ENCODE results near the gene RFX2.
A peak's percentile ranks its signal among the peaks of the same experiment; 100 is the strongest.

The RFX2 gene

DNA sequence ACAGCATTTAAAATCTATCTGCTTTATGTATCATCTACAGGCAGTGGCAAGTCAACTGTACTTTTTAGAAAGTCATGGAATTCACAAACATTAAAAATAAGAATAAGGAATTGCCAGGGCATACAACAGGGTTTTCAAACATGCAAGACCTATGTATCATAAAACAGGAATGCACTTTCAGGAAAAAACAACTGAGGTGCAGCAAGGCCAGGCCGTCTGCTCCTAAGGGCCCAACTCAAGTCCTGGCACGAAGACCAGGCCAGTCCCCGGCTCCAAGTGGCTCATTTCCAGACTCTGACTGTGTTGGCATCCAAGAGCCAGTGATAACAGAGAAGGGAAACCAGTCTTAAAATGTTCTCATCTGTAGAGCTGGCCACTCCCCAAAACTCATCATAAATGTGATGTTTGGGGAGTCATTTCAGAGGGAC, 7.1 kb downstream of the RFX2 start:
- DNase-seq, result no peak

- DNase-seq, result no peak
Observed at GRCh38 chr19:6101991-6102390, 8.3 kb downstream of the RFX2 start.

- no peak for DNase-seq
Observed at GRCh38 chr19:6101291-6101825, 8.9 kb downstream of the RFX2 start.

GRCh38 chr19:6100284-6100915, 9.9 kb downstream of the RFX2 start:
- DNase-seq, result peak; percentile 52

DNA sequence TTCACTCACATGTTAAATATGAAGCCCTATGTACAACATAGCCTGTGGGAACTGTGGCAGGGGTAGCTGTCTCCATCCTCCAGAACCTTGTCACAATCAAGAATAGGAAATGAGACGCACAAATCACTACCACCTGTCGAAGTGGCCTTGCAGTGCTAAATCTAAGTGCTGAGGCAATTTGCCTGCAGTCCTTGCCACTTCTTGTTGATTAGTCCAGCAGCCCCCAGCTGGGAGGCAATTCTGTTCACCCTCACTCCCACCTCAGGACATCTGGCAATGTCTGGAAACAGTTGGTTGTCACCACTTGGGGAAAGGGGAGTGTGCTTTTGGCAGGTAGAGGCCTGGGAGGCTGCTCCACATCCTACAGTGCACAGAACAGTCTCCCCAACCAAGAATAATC, 10.7 kb downstream of the RFX2 start:
- DNase-seq, result peak; percentile 93

DNA sequence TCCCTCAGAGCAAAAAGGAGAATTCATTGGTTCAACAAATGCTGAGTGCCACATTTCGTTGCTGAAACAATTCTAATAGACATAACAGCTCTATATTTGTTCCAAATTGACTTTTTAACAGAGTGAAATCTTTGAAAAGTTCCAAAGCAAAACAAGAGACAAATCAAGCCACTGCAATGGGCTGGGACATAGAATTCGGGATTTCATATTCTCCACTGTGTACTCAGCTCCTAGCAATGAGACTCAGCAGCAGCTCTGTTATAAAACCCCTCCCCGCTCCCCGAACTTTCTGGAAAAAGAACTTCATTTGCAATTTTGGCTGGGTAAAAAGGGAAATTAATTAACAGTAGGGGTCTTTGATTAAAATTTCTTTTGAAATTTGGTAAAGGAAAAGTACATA, 11.3 kb downstream of the RFX2 start:
- no peak for DNase-seq

DNA sequence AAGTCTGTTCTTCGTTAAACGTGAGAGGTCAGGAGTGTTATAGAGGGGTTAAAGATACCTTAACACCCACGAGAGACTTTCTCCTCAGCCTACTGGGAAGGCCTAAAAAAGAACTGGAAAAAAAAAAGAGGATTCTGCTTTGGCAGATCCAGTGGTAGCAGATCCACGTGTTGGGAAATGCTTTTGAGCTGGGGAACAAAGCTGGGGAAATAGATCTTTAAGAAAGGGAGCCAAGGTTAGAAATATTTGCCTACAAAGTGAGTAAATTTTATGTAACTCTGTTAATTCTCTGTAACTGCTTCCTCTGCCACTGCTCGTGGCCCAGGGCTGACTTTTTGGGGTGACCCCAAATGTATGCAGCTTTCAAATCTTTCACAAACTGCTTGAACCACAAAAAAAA, 11.7 kb downstream of the RFX2 start:
- DNase-seq, result no peak

DNA sequence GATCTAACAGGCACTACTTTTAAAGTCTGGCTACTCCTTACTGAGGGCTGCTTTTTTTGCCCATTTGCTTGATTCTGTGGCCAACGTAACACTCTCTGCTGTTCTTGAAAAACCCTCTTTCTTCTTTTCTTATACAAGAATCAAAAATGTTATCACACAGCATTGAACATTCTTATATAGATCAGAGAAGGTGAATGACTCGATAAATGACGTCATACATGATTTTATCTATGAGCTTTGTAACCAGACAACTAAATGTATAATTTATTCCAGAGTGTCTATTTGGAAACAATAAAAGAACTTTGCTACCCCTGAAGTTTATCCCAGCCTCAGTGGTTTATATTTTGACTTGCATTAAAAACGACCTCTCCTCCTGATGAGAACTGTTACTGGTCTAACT, 12.4 kb downstream of the RFX2 start:
- DNase-seq, result no peak

DNA sequence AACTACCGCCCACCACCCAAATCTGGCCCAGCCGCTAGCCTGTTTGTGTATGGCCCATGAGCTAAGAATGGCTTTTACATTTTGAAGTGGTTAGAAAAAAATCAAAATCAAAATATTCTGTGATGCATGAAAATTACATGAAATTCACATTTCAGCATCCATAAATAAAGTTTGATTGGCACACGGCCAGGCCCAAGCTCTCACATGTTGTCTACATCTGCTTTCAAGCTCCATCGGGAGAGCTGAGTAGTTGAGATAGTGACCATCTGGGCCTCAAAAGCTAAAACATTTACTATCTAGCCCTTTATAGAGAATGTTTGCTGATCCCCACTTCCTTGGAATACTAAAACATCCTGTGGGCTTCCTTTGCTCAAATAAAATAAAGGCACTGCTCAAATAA, 14.5 kb downstream of the RFX2 start:
- DNase-seq, result peak; percentile 58

GRCh38 chr19:6092329-6093286, 17.7 kb downstream of the RFX2 start:
- peak; percentile 96 for DNase-seq

GRCh38 chr19:6091771-6092291, 18.5 kb downstream of the RFX2 start:
- DNase-seq, result no peak

DNA sequence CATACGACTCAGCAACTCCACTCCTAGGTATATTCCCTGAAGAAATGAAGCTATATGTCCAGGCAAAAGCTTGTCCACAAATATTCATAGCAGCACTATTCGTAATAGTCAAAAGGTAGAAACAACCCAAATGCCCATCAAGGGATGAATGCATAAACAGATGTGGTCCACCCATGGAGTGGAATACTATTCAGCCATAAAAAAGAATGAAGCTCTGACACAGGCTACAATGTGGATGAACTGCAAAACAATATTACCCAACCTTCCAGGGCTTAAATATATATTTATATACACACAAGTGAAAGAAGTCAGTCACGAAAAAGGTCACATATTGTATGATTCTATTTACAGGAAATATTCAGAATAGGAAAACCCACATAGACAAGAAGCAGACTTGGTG, 19.7 kb downstream of the RFX2 start:
- DNase-seq, result no peak

DNA sequence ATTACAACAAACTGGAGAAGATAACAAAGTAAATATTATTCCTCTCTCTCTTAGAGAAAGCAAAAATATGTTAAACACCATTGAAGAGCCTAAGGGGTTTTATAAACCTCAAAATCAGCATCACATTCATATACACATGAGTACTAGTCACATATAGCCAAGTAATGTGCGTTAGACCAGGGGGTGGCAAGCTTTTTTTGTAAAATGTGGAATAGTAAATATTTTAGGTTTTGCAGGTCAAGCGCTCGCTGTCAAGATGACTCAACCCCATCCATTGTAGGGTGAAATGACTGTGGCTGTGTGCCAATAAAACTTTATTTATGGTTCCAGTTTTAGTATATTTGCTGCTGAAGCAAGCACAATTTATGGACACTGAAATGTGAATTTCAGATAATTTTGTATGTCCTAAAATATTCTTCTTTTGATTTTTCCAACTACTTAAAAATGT, 21.7 kb downstream of the RFX2 start:
- DNase-seq, result peak; percentile 67

- peak; percentile 99 for DNase-seq
Observed at GRCh38 chr19:6087074-6087571, 23.2 kb downstream of the RFX2 start.

DNA sequence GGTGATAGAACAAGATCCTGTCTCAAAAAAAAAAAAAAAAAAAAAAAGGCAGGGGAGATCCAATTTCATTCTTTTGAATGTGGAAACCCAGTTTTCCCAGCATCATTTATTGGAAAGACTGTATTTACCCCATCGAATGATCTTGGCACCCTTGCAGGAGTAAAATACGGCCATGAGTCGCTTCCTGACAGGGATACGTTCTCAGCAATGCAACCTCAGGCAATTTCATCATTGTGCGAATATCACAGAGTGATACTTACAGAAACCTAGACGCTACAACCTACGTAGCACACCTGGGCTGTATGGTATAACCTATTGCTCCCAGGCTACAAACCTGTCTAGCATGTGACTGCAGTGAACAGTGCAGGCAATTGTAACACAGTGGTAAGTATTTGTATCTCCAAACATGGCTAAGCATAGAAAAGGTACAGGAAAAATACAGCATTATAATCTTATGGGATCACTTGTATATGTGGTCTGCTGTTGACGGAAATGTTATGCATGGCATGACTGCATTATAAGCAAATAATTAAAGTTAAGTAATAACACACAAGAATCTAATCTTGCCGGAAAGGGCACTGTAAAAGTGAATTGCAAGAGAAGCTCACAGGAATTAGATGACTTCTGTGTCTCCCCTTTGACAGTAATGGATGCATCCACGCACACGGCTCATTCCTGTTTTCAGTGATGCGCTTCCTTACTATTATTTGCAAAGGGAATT, 24.1 kb downstream of the RFX2 start:
- peak; percentile 64 for DNase-seq

GRCh38 chr19:6084821-6085220, 25.5 kb downstream of the RFX2 start:
- DNase-seq, result no peak

DNA sequence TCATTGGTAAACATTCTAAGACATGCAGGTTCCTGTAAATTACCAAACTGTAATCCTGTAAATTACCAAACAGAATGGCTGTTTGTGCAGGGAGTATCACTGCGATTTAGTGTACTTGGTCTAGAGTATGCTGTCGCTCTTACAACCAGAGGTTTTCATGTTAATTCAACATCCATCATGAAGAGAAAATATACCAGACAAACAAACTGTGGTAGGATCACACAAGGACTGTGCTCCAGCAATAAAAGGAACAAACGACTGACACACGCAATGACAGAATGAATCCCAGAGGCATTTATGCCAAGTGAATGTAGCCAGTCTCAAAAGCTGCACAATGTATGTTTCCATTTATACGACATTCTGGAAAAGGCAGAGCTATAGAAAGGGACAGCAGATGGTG, 31.2 kb downstream of the RFX2 start:
- DNase-seq, result no peak

GRCh38 chr19:6078068-6078467, 32.2 kb downstream of the RFX2 start:
- no peak for DNase-seq

- DNase-seq, result no peak
Observed at GRCh38 chr19:6076675-6077463, 33.4 kb downstream of the RFX2 start.

DNA sequence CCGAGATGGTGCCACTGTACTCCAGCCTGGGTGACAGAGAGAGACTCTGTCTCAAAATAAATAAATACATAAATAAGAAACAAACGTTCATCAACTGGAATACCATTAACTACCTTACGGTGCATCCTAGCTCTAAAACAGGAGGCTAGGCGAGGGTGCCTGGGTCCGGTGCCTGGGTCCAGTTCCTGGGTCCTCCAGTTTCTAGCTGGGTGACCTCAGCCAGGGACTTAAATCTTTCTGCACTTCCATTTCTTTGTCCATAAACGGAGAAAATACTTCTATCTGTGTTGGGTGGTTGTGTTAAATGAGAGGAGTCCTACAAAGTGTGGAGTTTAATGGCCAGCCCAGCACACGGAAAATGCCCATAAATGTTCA, 34.0 kb downstream of the RFX2 start:
- DNase-seq, result no peak

DNA sequence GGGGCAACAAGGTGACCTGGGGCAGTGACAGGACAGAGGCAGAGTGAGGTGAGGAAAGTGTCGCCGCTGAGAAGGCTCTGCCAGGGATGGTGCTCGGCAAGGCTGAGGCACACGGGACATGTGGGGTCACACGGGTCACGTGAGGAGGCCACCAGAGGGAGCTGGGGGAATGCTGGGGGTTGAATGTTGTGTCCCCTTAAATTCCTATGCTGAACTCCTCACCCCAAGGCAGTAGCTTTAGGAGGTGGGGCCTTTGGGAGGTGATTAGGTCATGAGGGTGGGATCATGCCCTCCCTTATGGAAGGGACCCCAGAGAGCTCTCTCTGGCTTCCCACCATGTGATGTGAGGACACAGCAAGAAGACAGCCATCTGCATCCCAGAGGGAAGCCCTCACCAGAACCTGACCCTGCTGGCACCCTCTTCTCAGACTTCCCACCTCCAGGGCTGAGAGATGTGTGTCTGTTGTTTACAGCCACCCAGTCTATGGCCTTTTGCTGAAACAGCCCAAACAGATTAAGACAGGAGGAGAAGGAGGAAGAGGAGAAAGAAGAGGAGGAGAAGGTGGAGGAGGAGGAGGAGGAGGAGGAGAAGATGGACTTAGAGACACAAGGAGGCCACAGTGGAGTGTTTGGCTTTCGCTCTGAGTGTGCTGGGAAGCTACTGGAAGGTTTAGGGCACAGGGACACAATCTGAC, 35.4 kb downstream of the RFX2 start:
- DNase-seq, result no peak
